Body of pancreas (tissue), 4 donors: ENCODE measurements around the gene STIM2.

Experiments
- POLR2A ChIP-seq, 3 donors: fragments of 450-650 bp; IDR thresholded peaks; one replicate each; pipeline ENCODE4 v1.6.1; 2016; ENCODE audit warnings: antibody characterized with exemption in 3 of 3, mild to moderate bottlenecking in 2 of 3
- TF ChIP-seq, protein P1 (sequence below), 7 experiments: fragments of 450-650 bp in 4 of 7; fragments of 200-600 bp in 3 of 7; sonication (generic) in 3 of 7; IDR thresholded peaks; one replicate each; pipeline ENCODE4 v1.5.1; 2016 to 2019; ENCODE audit warnings: antibody characterized with exemption in 7 of 7

DNA sequence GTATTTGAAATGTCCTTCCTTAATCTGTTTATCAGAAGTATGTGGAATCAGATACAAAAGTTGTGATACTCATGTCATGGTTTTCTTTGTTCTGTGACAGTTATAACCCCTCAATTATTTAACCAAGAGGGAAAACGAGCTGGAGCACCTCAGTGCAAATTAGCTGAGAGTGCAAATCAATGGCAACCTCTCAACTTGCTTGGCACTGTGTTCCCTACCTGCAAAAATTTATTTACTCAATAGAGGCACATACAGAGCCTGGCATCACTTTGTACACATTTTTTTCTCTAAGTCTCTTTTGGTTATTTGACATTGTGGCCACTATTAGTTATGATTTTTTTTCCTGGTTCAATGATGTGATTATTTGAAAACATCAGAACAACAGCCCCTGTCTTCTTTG is 186.2 kb downstream of the STIM2 start:
- TF ChIP-seq, protein P1, sequence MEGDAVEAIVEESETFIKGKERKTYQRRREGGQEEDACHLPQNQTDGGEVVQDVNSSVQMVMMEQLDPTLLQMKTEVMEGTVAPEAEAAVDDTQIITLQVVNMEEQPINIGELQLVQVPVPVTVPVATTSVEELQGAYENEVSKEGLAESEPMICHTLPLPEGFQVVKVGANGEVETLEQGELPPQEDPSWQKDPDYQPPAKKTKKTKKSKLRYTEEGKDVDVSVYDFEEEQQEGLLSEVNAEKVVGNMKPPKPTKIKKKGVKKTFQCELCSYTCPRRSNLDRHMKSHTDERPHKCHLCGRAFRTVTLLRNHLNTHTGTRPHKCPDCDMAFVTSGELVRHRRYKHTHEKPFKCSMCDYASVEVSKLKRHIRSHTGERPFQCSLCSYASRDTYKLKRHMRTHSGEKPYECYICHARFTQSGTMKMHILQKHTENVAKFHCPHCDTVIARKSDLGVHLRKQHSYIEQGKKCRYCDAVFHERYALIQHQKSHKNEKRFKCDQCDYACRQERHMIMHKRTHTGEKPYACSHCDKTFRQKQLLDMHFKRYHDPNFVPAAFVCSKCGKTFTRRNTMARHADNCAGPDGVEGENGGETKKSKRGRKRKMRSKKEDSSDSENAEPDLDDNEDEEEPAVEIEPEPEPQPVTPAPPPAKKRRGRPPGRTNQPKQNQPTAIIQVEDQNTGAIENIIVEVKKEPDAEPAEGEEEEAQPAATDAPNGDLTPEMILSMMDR (IDR thresholded peaks at IDR 0.05) = no peak
- TF ChIP-seq POLR2A (IDR thresholded peaks at IDR 0.05) = no peak
